Renal cortical epithelial cell (primary cell): ENCODE results near the gene WDR70. TPM values are rescaled to one million over a fixed set of nuclear protein-coding genes. Genes with fewer than 3 reads are reported as not detected.
A peak's percentile ranks its signal among the peaks of the same experiment; 100 is the strongest.
"Not testable (repeated sequence)": the region's sequence is repeated elsewhere in the genome, so short reads cannot be mapped to it uniquely, and the experiment has no call there.

ENCODE experiments used
- DNase-seq: peaks from one replicate; pipeline ENCODE4 v3.0.0-alpha.2; 2011; ENCODE audit warnings: low read depth
- total RNA-seq: library from RNA; depleted of rRNA; stranded (reverse); fragments of >200 nt; gene quantifications from 2 replicates; pipeline ENCODE4 v1.2.3, GENCODE V29; 2014

WDR70 gene
- total RNA-seq, 1 donor from 2014 or later, result 56.5 TPM

GRCh38 chr5:37454402-37455055 is 75.4 kb downstream of the WDR70 start:
- DNase-seq, result not testable (repeated sequence)

GRCh38 chr5:37463191-37464051 is 84.3 kb downstream of the WDR70 start:
- DNase-seq, result not testable (repeated sequence)

GRCh38 chr5:37464581-37464980 is 85.5 kb downstream of the WDR70 start:
- not testable (repeated sequence) for DNase-seq

GRCh38 chr5:37469383-37469782 is 90.3 kb downstream of the WDR70 start:
- DNase-seq, result peak; percentile 20

- DNase-seq, result no peak
These were observed 92.6 kb downstream of the WDR70 start for GRCh38 chr5:37471666-37472197.

- no peak for DNase-seq
These were observed 98.3 kb downstream of the WDR70 start for GRCh38 chr5:37477426-37477825.

- no peak for DNase-seq
These were observed 99.2 kb downstream of the WDR70 start for GRCh38 chr5:37478121-37478894.

- DNase-seq, result not testable (repeated sequence)
These were observed 102.3 kb downstream of the WDR70 start for GRCh38 chr5:37481395-37481794.

- no peak for DNase-seq
These were observed 111.1 kb downstream of the WDR70 start for GRCh38 chr5:37490120-37490810.

GRCh38 chr5:37490931-37491330 is 111.8 kb downstream of the WDR70 start:
- no peak for DNase-seq

- no peak for DNase-seq
These were observed 113.8 kb downstream of the WDR70 start for GRCh38 chr5:37492778-37493555.

- peak; percentile 87 for DNase-seq
These were observed 115.6 kb downstream of the WDR70 start for GRCh38 chr5:37494756-37495155.

GRCh38 chr5:37495210-37495609 is 116.1 kb downstream of the WDR70 start:
- peak; percentile 52 for DNase-seq

GRCh38 chr5:37495668-37496347 is 116.7 kb downstream of the WDR70 start:
- DNase-seq, result peak; percentile 97

- no peak for DNase-seq
These were observed 117.9 kb downstream of the WDR70 start for GRCh38 chr5:37496902-37497445.

GRCh38 chr5:37501152-37501551 is 122.0 kb downstream of the WDR70 start:
- DNase-seq, result peak; percentile 17

- DNase-seq, result no peak
These were observed 127.1 kb downstream of the WDR70 start for GRCh38 chr5:37506241-37506640.

- no peak for DNase-seq
These were observed 127.6 kb downstream of the WDR70 start for GRCh38 chr5:37506722-37507121.

GRCh38 chr5:37511646-37512045 is 132.5 kb downstream of the WDR70 start:
- no peak for DNase-seq

GRCh38 chr5:37514946-37515345 is 135.8 kb downstream of the WDR70 start:
- no peak for DNase-seq
